Hippocampal formation (tissue), 2 donors: Measurements from ENCODE around the gene MS4A15.
"Not testable (repeated sequence)": the region's sequence is repeated elsewhere in the genome, so short reads cannot be mapped to it uniquely, and the experiment has no call there.

Experiments
- DNase-seq, 2 donors: peaks; one replicate each; lab custom pipeline; 2025; lab: John Stamatoyannopoulos, UW

The MS4A15 gene

GRCh38 chr11:60754887-60755286 lies 1.8 kb upstream of the MS4A15 start:
- no peak for DNase-seq

GRCh38 chr11:60757231-60757800 lies 649 bp downstream of the MS4A15 start:
- DNase-seq = no peak

GRCh38 chr11:60758671-60759070 lies 2.0 kb downstream of the MS4A15 start:
- DNase-seq = not testable (repeated sequence)

GRCh38 chr11:60759438-60760225 lies 3.0 kb downstream of the MS4A15 start:
- not testable (repeated sequence) for DNase-seq

GRCh38 chr11:60761436-60762190 lies 4.9 kb downstream of the MS4A15 start:
- DNase-seq = no peak

- no peak for DNase-seq
Observed at GRCh38 chr11:60762851-60763691, 6.4 kb downstream of the MS4A15 start.

GRCh38 chr11:60763692-60764369 lies 7.2 kb downstream of the MS4A15 start:
- DNase-seq = no peak

GRCh38 chr11:60764879-60765278 lies 8.2 kb downstream of the MS4A15 start:
- no peak for DNase-seq

GRCh38 chr11:60765355-60765754 lies 8.7 kb downstream of the MS4A15 start:
- DNase-seq = no peak

- DNase-seq = no peak
Observed at GRCh38 chr11:60766547-60766946, 9.9 kb downstream of the MS4A15 start.

GRCh38 chr11:60767388-60767811 lies 10.7 kb downstream of the MS4A15 start:
- DNase-seq = no peak

GRCh38 chr11:60768202-60768601 lies 11.5 kb downstream of the MS4A15 start:
- DNase-seq = no peak

GRCh38 chr11:60769273-60769672 lies 12.6 kb downstream of the MS4A15 start:
- DNase-seq = no peak

GRCh38 chr11:60769811-60770210 lies 13.1 kb downstream of the MS4A15 start:
- no peak for DNase-seq

- DNase-seq = no peak
Observed at GRCh38 chr11:60771146-60771545, 14.5 kb downstream of the MS4A15 start.

GRCh38 chr11:60771879-60772525 lies 15.3 kb downstream of the MS4A15 start:
- DNase-seq = no peak

GRCh38 chr11:60772666-60773065 lies 16.0 kb downstream of the MS4A15 start:
- DNase-seq = no peak

- no peak for DNase-seq
Observed at GRCh38 chr11:60774726-60775125, 18.1 kb downstream of the MS4A15 start.

- peak; percentile 69 to 79 for DNase-seq
Observed at GRCh38 chr11:60775420-60775961, 18.8 kb downstream of the MS4A15 start.

GRCh38 chr11:60776167-60776566 lies 19.5 kb downstream of the MS4A15 start:
- no peak for DNase-seq

GRCh38 chr11:60777106-60777505 lies 20.4 kb downstream of the MS4A15 start:
- DNase-seq = no peak
